GM06990 (cell line): ENCODE measurements around the gene GARIN5A.

Source experiments
- DNase-seq: peaks from one replicate; pipeline ENCODE4 v3.0.0-alpha.2; 2011; ENCODE audit not compliant: insufficient read length; ENCODE audit errors: extremely low read depth
- H3K27me3 ChIP-seq: replicated peaks from 2 replicates; pipeline ENCODE4 v1.6.0; 2011; ENCODE audit warnings: low read length; ENCODE audit not compliant: control insufficient read depth, insufficient read depth
- H3K36me3 ChIP-seq: 2 replicates; pipeline ENCODE4 v1.5.1; 2011; ENCODE audit warnings: low read length; ENCODE audit not compliant: control insufficient read depth, insufficient read depth
- H3K4me3 ChIP-seq: replicated peaks from 2 replicates; pipeline ENCODE4 v1.5.1; 2011; ENCODE audit warnings: low read depth, mild to moderate bottlenecking, control low read depth, low read length
- TF ChIP-seq, protein P1 (sequence below): IDR thresholded peaks from 2 replicates; pipeline ENCODE4 v1.5.1; 2011; ENCODE audit warnings: low read length, control low read depth, mild to moderate bottlenecking, inconsistent platforms; ENCODE audit not compliant: insufficient read depth, poor library complexity, severe bottlenecking

The GARIN5A gene

DNA sequence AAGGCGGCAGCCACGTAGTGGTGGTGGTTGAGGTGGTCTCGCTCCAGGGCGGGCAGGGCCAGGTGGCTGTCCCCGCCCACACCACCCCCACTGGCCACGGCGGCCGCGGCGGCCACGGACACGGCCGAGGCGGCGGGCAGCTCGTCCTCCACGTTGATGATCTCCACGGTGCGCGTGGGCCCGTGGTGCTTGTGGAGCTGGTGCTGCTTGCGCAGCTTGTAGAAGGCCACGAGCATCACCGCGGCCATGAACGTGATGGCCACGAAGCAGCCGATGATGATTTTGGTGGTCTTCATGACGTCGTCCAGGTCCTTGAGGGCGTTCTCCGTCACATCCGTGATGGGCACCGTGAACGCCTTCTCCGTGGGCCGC, 41.0 kb upstream of the GARIN5A start:
- H3K27me3 ChIP-seq: no peaks in the 10 kb centered on the region
- H3K36me3 ChIP-seq: no peaks in the 10 kb centered on the region
- H3K4me3 ChIP-seq: no peak overlapping the region
- TF ChIP-seq, protein P1, sequence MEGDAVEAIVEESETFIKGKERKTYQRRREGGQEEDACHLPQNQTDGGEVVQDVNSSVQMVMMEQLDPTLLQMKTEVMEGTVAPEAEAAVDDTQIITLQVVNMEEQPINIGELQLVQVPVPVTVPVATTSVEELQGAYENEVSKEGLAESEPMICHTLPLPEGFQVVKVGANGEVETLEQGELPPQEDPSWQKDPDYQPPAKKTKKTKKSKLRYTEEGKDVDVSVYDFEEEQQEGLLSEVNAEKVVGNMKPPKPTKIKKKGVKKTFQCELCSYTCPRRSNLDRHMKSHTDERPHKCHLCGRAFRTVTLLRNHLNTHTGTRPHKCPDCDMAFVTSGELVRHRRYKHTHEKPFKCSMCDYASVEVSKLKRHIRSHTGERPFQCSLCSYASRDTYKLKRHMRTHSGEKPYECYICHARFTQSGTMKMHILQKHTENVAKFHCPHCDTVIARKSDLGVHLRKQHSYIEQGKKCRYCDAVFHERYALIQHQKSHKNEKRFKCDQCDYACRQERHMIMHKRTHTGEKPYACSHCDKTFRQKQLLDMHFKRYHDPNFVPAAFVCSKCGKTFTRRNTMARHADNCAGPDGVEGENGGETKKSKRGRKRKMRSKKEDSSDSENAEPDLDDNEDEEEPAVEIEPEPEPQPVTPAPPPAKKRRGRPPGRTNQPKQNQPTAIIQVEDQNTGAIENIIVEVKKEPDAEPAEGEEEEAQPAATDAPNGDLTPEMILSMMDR: no peak
- DNase-seq: no peak

DNA sequence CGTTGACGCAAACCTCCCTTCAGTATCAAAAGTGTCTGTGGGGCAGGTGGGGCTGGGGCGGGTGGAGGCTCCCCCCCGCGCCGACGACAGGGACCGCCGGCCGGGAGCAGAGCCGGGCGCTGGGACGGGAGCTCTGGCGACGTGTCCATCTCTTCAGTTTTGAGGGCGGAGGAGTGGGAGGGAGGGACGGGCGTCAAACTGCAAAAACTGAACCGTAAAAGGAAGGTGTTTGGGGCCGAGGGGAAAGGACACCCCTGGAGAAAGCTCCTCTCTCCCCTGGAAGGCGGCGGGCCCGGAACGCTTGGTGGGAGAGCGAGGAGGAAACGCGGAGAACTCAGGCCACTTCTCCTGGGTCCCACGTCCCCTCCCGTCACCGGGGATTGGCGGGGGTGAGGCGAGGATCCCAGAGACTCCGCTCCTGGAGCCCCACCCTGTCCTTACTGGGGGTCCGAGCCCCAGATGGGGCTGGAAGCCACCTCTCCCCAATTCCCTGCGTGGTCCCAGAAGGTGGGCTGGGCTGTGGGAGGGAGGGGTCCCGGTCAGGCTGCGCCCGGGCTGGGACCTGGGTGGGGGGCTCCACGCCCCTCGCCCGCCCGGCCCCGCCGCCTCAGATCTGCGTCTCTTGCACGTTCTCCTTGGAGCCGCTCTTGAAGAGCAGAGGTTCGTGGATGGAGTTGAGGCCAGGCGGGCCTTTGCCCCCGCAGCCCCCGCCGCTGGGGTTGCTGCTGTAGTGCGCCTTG, 40.5 kb upstream of the GARIN5A start:
- Histone ChIP-seq H3K36me3 (no peaks in the 10 kb centered on the region), H3K27me3 (no peaks in the 10 kb centered on the region), H3K4me3 (no peak overlapping the region)
- no peak for DNase-seq
- TF ChIP-seq, protein P1: no peak

DNA sequence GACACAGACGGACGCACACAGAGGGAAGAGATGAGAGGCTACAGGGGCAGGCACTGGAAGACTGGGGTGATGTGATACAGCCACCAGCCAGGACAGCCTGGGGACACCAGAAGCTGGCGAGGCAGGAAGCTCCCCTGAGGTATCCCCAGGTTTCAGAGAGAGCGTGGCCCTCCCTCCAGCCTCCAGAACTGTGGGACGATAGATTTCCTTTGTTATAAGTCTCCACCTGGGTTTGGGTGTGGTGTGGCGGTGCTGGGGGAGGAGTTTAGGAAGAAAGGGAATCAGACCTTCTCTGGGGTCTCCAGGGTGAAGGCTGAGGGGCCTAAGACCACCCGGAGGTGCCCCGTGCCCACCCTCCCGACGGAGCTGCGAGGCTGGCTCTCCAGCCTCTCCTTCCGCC, 39.8 kb upstream of the GARIN5A start:
- H3K27me3 ChIP-seq: no peaks in the 10 kb centered on the region

DNA sequence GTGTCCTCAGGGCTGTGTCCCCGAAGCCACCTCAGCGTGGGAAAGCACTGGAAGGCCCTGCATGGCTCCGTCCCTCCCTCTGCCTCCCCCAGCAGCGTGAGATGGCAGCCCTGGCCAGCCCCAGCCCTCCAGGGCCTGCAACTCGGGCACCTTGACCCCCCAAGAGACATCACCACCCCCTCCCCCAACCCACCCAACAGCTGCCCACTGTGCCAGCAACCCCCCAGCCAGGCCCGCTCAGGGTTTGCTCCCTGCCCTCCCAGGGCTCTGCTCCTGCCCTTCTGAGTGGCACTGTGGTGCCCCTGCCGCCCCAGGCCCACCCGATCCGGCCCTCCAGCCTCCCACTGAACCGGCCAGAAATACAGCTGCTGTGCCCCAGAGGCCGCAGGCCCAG, 38.5 kb upstream of the GARIN5A start:
- Histone ChIP-seq H3K36me3 (no peaks in the 10 kb centered on the region), H3K27me3 (no peaks in the 10 kb centered on the region), H3K4me3 (no peak overlapping the region)
- TF ChIP-seq, protein P1: no peak
- DNase-seq: no peak

More for the DNA sequence above, 39.8 kb upstream of the GARIN5A start:
- no peak for DNase-seq
- TF ChIP-seq, protein P1: no peak
- no peaks in the 10 kb centered on the region for H3K36me3 ChIP-seq
- no peak overlapping the region for H3K4me3 ChIP-seq

DNA sequence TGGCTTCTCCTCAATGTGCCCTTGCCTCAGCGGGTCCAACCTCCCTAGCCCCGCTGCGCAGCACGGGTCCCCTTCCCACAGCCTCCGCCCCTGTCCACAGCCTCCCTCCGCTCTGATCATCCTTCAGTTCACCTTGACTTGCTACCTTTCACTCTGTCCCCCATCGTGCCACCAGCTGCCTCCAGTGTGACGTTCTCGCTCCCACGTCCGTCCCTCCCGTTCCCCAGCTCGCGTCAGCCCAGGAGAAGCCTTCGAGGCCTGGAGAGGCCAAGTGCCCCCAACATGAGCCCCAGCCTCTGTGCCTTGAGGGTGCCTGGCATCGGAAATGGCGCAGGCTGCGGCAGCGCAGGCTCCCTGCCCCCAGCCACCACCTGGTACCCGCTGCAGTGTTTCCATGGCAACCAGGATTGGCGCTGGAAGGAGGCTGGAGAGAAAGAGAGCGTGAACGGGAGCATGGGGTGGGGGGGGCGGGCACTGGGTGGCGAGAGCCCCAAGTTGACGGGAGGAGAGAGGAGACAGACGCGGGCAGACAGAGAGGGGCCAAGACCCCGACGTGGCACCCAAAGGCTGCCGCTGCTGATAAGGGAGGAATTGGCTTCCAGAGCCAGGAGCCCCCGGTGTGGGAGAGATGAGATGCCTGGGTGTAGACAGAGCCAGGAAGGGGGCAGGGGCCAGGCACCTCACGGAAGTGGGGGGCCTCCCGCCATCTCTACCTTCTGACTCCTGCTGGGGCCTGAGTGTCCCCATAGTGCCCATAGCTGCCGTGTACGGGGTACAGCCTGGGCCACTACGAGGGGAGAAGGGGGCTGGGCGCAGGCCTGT, 37.9 kb upstream of the GARIN5A start:
- Histone ChIP-seq H3K27me3 (no peaks in the 10 kb centered on the region), H3K36me3 (no peaks in the 10 kb centered on the region), H3K4me3 (no peak overlapping the region)
- DNase-seq: no peak
- TF ChIP-seq, protein P1: no peak
